GM21367 (cell line): ENCODE results near the gene EEA1.
"Not testable (repeated sequence)": the region's sequence is repeated elsewhere in the genome, so short reads cannot be mapped to it uniquely, and the experiment has no call there.

Experiments
- ATAC-seq: cut with Tn5 transposase; IDR thresholded peaks from one replicate; pipeline ENCODE4 v1.9.1; 2021; ENCODE audit not compliant: unreplicated experiment

The EEA1 gene

GRCh38 chr12:92928962-92929915 is at the start of gene EEA1:
EEA1 (minus strand) TSS chr12:92929295; CDS start chr12:92929066, 229 bp downstream.
- peak; percentile 88 for ATAC-seq

- ATAC-seq = no peak
Observed at GRCh38 chr12:92978607-92979006, 49.5 kb upstream of the EEA1 start.

- ATAC-seq = no peak
Observed at GRCh38 chr12:92977326-92977725, 48.2 kb upstream of the EEA1 start.

GRCh38 chr12:92974759-92975158 is 45.7 kb upstream of the EEA1 start:
- no peak for ATAC-seq

- ATAC-seq = peak; percentile 34
Observed at GRCh38 chr12:92973614-92974013, 44.5 kb upstream of the EEA1 start.

- ATAC-seq = no peak
Observed at GRCh38 chr12:92971859-92972524, 42.9 kb upstream of the EEA1 start.

GRCh38 chr12:92968176-92968813 is 39.2 kb upstream of the EEA1 start:
- ATAC-seq = no peak

- not testable (repeated sequence) for ATAC-seq
Observed at GRCh38 chr12:92964378-92964777, 35.3 kb upstream of the EEA1 start.

GRCh38 chr12:92961949-92962348 is 32.9 kb upstream of the EEA1 start:
- ATAC-seq = no peak

- ATAC-seq = no peak
Observed at GRCh38 chr12:92955997-92956663, 27.0 kb upstream of the EEA1 start.

GRCh38 chr12:92953747-92954146 is 24.7 kb upstream of the EEA1 start:
- ATAC-seq = no peak

GRCh38 chr12:92952394-92952793 is 23.3 kb upstream of the EEA1 start:
- ATAC-seq = no peak

GRCh38 chr12:92951006-92951405 is 21.9 kb upstream of the EEA1 start:
- ATAC-seq = no peak

GRCh38 chr12:92950011-92950410 is 20.9 kb upstream of the EEA1 start:
- ATAC-seq = no peak

GRCh38 chr12:92949466-92949865 is 20.4 kb upstream of the EEA1 start:
- no peak for ATAC-seq

GRCh38 chr12:92947589-92948215 is 18.6 kb upstream of the EEA1 start:
- no peak for ATAC-seq

GRCh38 chr12:92945659-92946220 is 16.6 kb upstream of the EEA1 start:
- no peak for ATAC-seq

GRCh38 chr12:92943482-92944250 is 14.6 kb upstream of the EEA1 start:
- ATAC-seq = no peak

GRCh38 chr12:92942905-92943304 is 13.8 kb upstream of the EEA1 start:
- no peak for ATAC-seq

- no peak for ATAC-seq
Observed at GRCh38 chr12:92939116-92939515, 10.0 kb upstream of the EEA1 start.
